SK-N-SH (cell line): ENCODE measurements around the gene ACVR1B.

Experiments used
- EZH2phosphoT487 ChIP-seq: fragments of 200-600 bp; sonication (generic); IDR thresholded peaks from 2 replicates; pipeline ENCODE4 v1.6.1; 2017; ENCODE audit warnings: low read depth, mixed run types, mild to moderate bottlenecking, antibody characterized with exemption, moderate library complexity, borderline replicate concordance
- JUND ChIP-seq: IDR thresholded peaks from 2 replicates; pipeline ENCODE4 v1.4.0; 2012
- YY1 ChIP-seq: IDR thresholded peaks from 2 replicates; pipeline ENCODE4 v1.4.0; 2012; ENCODE audit warnings: low read depth, mild to moderate bottlenecking
- TF ChIP-seq, protein P1 (sequence below): IDR thresholded peaks from 2 replicates; pipeline ENCODE4 v1.4.0; 2012; ENCODE audit warnings: low read depth

DNA sequence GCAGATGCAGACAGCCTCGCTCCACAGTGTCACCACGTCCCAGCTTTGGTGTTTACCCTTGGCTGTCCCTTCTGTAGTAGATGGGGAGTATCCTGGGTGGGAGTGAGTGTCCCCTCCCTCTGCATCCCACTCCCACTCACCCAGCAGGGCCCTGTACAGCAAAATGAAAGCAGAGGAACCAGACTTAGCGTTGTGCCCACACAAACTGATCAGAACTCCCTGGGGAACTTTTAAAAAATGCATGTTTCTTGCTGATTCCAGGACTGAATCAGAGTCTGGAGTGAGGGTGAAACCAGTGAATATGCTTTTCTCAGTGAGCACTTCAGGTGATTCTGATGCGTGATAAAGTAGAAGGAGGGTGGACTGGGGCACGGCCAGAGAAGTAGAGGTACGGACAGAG is 41.3 kb upstream of the ACVR1B start:
- TF ChIP-seq, protein P1, sequence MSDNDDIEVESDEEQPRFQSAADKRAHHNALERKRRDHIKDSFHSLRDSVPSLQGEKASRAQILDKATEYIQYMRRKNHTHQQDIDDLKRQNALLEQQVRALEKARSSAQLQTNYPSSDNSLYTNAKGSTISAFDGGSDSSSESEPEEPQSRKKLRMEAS: no peak
- TF ChIP-seq EZH2phosphoT487 (no peak), YY1 (no peak), JUND (no peak)
